Gastrocnemius medialis (tissue), 4 donors: ENCODE results near the gene TMEM255B.

Experiments used
- POLR2A ChIP-seq, 2 donors: fragments of 450-650 bp; IDR thresholded peaks; one replicate each; pipeline ENCODE4 v1.6.1; 2017; ENCODE audit warnings: antibody characterized with exemption in 2 of 2, mild to moderate bottlenecking in 2 of 2, moderate library complexity in 2 of 2
- TF ChIP-seq, protein P1 (sequence below), 5 experiments: fragments of 450-650 bp in 3 of 5; fragments of 200-600 bp in 2 of 5; sonication (generic) in 2 of 5; IDR thresholded peaks in 4 of 5; conservative IDR thresholded peaks in 1 of 5; 1 replicate in 4 of 5; 2 replicates in 1 of 5; pipeline ENCODE4 v1.5.1; 2016 to 2019; ENCODE audit warnings: antibody characterized with exemption in 5 of 5, mild to moderate bottlenecking in 3 of 5, moderate library complexity in 3 of 5

DNA sequence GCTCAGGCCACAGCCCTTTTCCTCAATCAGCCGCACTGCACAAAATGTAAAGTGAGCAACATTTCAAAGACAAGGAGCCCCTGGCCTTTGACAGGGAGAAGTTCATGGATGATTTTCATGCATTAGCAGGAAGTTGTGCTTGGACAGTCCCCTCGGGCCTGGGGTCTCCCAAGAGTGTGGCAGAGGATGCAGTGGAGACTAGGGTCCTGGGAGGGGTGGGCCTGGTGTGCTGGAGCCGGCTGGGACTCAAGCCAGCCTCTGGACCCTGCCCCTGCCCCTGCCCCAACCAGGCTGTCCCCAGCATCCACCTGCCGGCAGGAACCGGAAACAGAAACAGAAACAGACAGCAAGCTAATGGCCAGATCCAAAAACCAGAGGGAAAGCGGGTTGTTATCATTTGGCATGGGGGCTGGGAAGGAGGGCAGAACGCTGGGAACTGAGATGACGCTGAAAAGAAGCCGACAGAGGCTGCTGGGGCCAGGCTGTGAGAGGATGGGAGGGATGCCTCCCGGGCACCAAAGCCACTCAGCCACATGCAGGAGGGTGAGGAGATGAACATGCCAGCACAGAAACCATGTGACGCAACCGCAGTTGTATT is 102.5 kb downstream of the TMEM255B start:
- TF ChIP-seq, protein P1, sequence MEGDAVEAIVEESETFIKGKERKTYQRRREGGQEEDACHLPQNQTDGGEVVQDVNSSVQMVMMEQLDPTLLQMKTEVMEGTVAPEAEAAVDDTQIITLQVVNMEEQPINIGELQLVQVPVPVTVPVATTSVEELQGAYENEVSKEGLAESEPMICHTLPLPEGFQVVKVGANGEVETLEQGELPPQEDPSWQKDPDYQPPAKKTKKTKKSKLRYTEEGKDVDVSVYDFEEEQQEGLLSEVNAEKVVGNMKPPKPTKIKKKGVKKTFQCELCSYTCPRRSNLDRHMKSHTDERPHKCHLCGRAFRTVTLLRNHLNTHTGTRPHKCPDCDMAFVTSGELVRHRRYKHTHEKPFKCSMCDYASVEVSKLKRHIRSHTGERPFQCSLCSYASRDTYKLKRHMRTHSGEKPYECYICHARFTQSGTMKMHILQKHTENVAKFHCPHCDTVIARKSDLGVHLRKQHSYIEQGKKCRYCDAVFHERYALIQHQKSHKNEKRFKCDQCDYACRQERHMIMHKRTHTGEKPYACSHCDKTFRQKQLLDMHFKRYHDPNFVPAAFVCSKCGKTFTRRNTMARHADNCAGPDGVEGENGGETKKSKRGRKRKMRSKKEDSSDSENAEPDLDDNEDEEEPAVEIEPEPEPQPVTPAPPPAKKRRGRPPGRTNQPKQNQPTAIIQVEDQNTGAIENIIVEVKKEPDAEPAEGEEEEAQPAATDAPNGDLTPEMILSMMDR (IDR thresholded peaks at IDR 0.05 in 4 of 5, conservative IDR thresholded peaks at IDR 0.05 in 1 of 5), result no peak
- no peak for TF ChIP-seq POLR2A (IDR thresholded peaks at IDR 0.05)
